Activated CD8-positive, alpha-beta T cell treated with anti-CD3 and anti-CD28 coated beads for 36 hours (primary cell): ENCODE data around the gene CFAP410. TPM values are rescaled to one million over a fixed set of nuclear protein-coding genes. Genes with fewer than 3 reads are reported as not detected.

ENCODE experiments used
- ATAC-seq: fragments of 200-7000 bp; cut with Tn5 transposase; one replicate; pipeline ENCODE4 v1.10.0; 2021; ENCODE audit warnings: mild to moderate bottlenecking, moderate library complexity
- CTCF ChIA-PET: fragments of 350-600 bp; sonication (Branson Sonifier 250); formaldehyde crosslinking; loops from one replicate; lab custom pipeline; 2021; ENCODE audit warnings: antibody characterized with exemption; lab: Charles Lee
- POLR2A ChIA-PET: fragments of 350-600 bp; sonication (Branson Sonifier 250); formaldehyde crosslinking; loops from one replicate; lab custom pipeline; 2021; ENCODE audit warnings: antibody characterized with exemption; lab: Charles Lee
- DNase-seq: peaks from one replicate; pipeline ENCODE4 v3.0.0-alpha.2; 2020
- H3K27ac Mint-ChIP-seq: one replicate; pipeline ENCODE4 v1.8.0; 2021; ENCODE audit warnings: mild to moderate bottlenecking, mixed read lengths
- H3K27me3 Mint-ChIP-seq: one replicate; pipeline ENCODE4 v1.8.0; 2021; ENCODE audit warnings: mixed read lengths
- H3K36me3 Mint-ChIP-seq: one replicate; pipeline ENCODE4 v1.8.0; 2021; ENCODE audit warnings: low read depth, mixed read lengths
- H3K4me1 Mint-ChIP-seq: one replicate; pipeline ENCODE4 v1.8.0; 2021; ENCODE audit warnings: low read depth, mixed read lengths
- H3K4me3 Mint-ChIP-seq: one replicate; pipeline ENCODE4 v1.8.0; 2021; ENCODE audit warnings: mild to moderate bottlenecking, moderate library complexity, mixed read lengths
- H3K9me3 Mint-ChIP-seq: one replicate; pipeline ENCODE4 v1.8.0; 2021; ENCODE audit warnings: mixed read lengths
- intact Hi-C: fragments of 100-400 bp; cut with micrococcal nuclease; formaldehyde crosslinking; loops from one replicate; pipeline ENCODE4 v1.10.0; 2022
- total RNA-seq, 2 experiments: library from RNA; stranded (reverse); gene quantifications; one replicate each; pipeline ENCODE4 v1.2.3, GENCODE V29; 2021
- TF ChIP-seq, protein P1 (sequence below): fragments of 200-600 bp; IDR thresholded peaks from one replicate; pipeline ENCODE4 v1.8.0; 2022; ENCODE audit warnings: antibody characterized with exemption, mild to moderate bottlenecking

Gene CFAP410
- total RNA-seq, 2 experiments from 2014 or later, result 17.2 TPM

DNA sequence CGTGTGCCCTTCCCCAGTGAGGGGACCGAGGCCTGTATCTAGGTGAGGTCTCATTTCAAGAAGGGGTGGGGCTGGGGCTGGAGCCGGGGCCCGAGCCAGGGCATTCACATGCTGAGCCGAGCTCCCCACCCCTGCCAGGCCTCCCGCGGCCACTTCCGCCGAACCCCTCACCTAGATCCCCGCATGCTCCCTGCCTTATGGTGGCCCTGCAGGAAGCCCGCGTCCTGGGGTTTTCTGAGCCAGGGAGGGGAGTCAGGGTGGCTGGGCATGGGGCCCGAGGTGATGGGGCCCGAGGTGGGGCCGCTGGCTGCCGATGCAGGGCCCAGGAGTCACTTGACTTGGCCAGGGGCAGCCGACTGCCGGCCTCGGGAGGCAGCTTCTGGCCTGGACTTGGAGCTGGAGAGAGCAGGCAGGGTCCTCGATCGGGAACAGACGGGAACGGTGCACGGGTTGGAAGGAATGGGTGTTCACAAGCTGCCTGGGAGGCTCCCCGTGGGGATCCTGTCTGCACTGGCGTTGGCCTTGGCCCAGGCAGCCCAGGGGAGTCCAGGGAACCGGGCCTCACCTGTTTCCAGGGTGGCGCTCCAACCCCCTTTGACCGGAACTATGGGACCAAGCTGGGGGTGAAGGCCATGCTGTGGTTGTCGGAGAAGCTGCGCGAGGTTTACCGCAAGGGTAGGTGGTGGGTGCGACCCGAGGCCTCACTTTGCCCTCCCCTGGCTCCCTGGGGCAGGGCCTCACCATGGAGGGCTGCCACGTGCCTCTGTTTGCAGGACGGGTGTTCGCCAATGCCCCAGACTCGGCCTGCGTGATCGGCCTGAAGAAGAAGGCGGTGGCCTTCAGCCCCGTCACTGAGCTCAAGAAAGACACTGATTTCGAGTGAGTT is 13.6 kb downstream of the CFAP410 start:
- ATAC-seq (no peak), DNase-seq (no peak)
- no peaks in the 10 kb centered on the region for H3K27me3 Mint-ChIP-seq
- ChIA-PET CTCF (no interaction called here), POLR2A (interaction anchor here (1.2 kb wide), 1 partner anchor 12 kb away, joined by 5 read pairs; no protein-coding TSS in a partner anchor)
- H3K9me3 Mint-ChIP-seq, result no peaks in the 10 kb centered on the region
- H3K4me1 Mint-ChIP-seq, result no peaks in the 10 kb centered on the region
- intact Hi-C loops, result no loop called here
- TF ChIP-seq, protein P1, sequence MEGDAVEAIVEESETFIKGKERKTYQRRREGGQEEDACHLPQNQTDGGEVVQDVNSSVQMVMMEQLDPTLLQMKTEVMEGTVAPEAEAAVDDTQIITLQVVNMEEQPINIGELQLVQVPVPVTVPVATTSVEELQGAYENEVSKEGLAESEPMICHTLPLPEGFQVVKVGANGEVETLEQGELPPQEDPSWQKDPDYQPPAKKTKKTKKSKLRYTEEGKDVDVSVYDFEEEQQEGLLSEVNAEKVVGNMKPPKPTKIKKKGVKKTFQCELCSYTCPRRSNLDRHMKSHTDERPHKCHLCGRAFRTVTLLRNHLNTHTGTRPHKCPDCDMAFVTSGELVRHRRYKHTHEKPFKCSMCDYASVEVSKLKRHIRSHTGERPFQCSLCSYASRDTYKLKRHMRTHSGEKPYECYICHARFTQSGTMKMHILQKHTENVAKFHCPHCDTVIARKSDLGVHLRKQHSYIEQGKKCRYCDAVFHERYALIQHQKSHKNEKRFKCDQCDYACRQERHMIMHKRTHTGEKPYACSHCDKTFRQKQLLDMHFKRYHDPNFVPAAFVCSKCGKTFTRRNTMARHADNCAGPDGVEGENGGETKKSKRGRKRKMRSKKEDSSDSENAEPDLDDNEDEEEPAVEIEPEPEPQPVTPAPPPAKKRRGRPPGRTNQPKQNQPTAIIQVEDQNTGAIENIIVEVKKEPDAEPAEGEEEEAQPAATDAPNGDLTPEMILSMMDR, result no peak
- no peak overlapping the region for H3K27ac Mint-ChIP-seq
- H3K36me3 Mint-ChIP-seq, result no peaks in the 10 kb centered on the region
- no peak overlapping the region for H3K4me3 Mint-ChIP-seq

DNA sequence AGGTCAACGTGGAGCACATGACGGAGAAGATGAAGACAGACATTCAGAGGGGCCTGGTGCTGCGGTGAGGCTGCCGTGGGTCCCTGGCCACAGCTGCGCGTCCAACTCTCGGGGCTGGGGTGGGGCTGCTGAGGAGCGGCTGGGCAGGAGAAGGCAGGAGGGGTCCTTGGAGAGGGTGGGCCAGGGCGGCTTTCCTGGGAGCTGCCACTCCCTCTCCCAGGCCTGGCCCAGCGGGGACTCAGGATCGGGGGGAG is 14.4 kb downstream of the CFAP410 start:
- Mint-ChIP-seq H3K4me3 (no peak overlapping the region), H3K36me3 (no peaks in the 10 kb centered on the region), H3K27me3 (no peaks in the 10 kb centered on the region), H3K4me1 (no peaks in the 10 kb centered on the region), H3K27ac (no peak overlapping the region), H3K9me3 (no peaks in the 10 kb centered on the region)
- intact Hi-C loops, result no loop called here
- CTCF ChIA-PET, result no interaction called here
- TF ChIP-seq, protein P1, result no peak
- DNase-seq (no peak), ATAC-seq (no peak)
- POLR2A ChIA-PET, result no interaction called here

DNA sequence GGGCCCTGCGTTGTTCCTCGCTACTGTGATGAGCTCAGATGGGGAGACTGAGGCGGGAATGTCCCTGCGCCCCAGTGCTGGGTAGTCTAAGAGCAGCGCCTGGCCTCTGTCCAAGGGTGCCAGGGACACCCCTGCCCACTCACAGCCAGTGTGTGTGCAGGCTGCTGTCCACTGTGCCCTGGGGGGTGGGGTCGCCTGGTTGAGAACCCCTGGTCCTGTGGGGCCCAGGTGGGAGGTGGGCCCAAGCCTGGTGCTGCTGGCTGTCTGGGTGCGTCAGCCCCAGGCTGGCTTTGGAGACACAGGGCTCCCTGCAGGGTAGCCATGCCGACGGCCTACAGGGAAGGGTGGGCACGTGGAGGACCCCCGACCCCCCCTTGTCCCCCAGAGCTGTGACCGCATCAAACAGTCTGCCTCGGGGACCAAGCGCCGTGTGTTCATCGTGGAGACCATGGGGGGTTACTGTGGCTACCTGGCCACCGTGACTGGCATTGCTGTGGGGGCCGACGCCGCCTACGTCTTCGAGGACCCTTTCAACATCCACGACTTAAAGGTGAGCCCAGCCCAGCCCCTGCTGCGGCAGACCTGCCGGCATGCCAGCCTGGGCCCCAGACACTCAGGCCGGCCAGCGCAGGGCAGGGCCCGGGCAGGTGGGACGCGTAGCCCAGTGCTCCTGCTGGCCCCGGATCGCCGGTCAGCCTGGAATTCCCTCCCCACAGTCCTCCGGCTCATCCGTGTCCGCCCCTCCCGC is 14.9 kb downstream of the CFAP410 start:
- no peaks in the 10 kb centered on the region for H3K9me3 Mint-ChIP-seq
- ATAC-seq, result no peak
- TF ChIP-seq, protein P1, result no peak
- ChIA-PET CTCF (no interaction called here), POLR2A (no interaction called here)
- H3K27me3 Mint-ChIP-seq, result no peaks in the 10 kb centered on the region
- peaks cover under 1% of the 10 kb centered on the region for H3K36me3 Mint-ChIP-seq
- no peak overlapping the region for H3K27ac Mint-ChIP-seq
- intact Hi-C loops, result no loop called here
- DNase-seq, result no peak
- H3K4me3 Mint-ChIP-seq, result no peak overlapping the region
- no peaks in the 10 kb centered on the region for H3K4me1 Mint-ChIP-seq

DNA sequence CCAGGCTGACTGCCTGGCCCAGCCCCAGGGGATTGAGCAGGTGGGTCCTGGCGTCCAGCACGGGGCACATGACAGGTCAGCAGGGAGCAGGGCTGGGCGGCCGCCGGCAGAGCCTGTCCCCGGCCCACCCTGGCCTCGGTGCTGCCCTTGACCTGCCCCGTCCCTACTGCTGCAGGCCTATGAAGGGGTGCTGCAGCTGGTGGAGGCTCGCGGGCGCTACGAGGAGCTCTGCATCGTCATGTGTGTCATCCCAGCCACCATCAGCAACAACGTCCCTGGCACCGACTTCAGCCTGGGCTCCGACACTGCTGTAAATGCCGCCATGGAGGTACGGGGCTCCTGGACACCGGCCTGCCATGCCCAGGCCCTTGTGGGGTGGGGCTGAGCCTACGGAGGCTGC is 15.6 kb downstream of the CFAP410 start:
- ChIA-PET POLR2A (interaction anchor here (2.3 kb wide), 1 partner anchor 10 kb away, joined by 7 read pairs; no protein-coding TSS in a partner anchor), CTCF (no interaction called here)
- intact Hi-C loops, result no loop called here
- TF ChIP-seq, protein P1, result no peak
- Mint-ChIP-seq H3K4me3 (no peak overlapping the region), H3K27me3 (no peaks in the 10 kb centered on the region), H3K4me1 (no peaks in the 10 kb centered on the region), H3K9me3 (no peaks in the 10 kb centered on the region), H3K27ac (no peak overlapping the region), H3K36me3 (peaks cover 1% of the 10 kb centered on the region)
- DNase-seq (no peak), ATAC-seq (no peak)
